GM19452 (cell line): ENCODE results near the gene SEMA5B.

Experiments
- ATAC-seq: cut with Tn5 transposase; IDR thresholded peaks from one replicate; pipeline ENCODE4 v1.9.1; 2021; ENCODE audit not compliant: unreplicated experiment

The SEMA5B gene

GRCh38 chr3:122903171-122903570, 124.4 kb downstream of the SEMA5B start:
- ATAC-seq: no peak

GRCh38 chr3:122902326-122902725, 125.2 kb downstream of the SEMA5B start:
- no peak for ATAC-seq

GRCh38 chr3:122898298-122898697, 129.3 kb downstream of the SEMA5B start:
- ATAC-seq: no peak

DNA sequence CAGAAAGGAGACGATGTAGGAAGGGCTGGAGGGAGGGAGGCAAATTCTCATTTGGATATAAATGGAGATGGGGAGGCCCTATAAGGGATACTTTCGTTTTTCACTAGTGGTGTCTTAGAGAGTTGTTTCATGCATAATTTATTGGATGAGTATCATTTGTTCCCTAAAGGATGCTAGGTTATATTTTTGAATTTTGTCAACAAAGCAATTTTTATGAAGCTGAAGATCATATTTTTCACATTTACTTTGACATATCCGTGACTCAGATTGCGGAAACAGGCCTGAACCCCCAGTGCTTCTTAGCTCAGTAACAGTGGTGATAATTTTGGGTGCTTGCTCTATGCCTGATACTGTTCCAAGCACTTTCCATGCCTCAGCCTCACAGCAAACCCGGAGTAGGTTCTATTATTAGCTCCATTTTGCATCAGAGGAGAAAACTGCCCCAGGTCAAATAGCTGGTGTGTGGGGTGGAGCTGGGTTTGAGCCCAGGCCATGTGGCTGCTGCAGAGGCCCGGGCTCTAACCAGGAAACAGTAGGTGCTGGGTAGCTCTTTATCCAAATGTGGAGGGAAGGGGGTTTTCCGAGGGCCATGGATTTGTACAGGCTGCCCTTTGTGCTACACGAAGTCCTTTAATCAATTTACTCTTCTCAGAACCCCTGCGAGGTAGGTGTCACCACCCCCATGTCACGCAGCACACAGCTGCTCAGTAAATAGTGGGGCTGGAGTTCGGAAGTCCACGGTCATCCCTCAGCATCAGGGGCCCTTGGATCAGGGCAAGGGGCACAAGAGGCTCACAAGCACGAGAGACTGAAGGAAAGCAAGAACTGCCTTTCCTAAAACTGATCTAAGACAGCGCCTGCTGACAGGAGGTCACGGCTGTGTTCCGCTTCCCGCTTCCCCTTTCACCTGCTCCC, 133.6 kb downstream of the SEMA5B start:
- no peak for ATAC-seq

DNA sequence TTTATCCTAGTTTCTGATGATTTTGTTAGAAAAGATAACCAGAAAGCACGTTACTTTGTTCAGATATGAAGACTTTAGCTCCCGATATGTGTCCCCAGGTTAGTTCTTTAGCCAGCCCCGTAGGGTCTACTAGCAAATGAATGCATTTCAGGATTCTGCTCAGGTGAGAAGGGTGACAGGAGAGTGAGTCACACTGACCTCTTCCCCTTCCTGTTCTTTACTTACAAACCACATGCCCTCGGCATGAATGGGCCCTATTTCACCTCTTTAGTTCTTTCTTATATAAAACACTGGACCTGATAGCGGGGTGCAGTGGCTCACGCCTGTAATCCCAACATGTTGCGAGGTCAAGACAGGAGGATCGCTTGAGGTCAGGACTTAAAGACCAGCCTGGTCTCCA, 134.3 kb downstream of the SEMA5B start:
- ATAC-seq: no peak

- ATAC-seq: no peak
Measured at GRCh38 chr3:122892118-122892960, 135.2 kb downstream of the SEMA5B start.

DNA sequence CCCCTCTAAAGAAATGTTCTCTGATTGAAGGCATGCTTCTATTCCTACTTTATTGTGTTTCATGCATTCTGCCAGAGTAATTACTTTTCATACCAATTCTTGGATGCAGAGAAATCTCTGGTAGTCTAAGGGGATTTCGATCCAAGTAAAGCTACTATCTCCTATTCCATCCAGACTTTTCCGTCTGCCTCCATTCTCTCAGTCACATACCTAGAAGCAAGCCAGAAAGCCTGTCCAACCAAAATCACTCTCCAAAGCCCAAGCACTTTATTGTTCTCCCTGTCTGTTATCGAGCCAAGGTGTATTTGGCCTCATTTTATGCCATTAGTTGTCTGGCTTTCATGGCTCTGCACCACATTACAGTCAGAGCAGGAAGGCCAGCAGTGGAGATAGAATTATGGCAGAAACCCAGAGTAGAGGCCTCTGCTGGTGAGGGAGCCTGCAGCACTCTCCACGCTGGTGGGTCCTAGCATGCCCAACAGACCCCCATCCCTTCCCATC, 136.8 kb downstream of the SEMA5B start:
- no peak for ATAC-seq

- peak; percentile 64 for ATAC-seq
Measured at GRCh38 chr3:122890077-122890719, 137.4 kb downstream of the SEMA5B start.

DNA sequence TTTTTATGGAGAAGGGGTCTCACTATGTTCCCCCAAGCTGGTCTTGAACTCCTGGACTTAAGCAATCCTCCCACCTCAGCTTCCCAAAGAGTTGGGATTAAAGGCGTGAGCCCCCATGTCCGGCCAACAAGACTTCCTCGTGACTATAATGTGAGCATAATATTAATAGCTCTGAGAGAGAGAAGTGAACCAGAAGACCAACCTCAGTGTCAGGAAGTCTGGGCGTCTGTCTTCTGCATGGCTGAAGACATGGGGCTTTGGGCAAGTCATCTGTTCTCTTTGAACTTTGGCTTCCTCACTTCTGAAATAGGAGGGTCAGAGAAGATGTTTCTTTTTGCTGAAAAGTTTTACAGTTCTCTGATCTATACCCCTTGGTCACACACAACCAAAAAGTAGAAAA, 140.6 kb downstream of the SEMA5B start:
- no peak for ATAC-seq

GRCh38 chr3:122886251-122886650, 141.3 kb downstream of the SEMA5B start:
- ATAC-seq: no peak

DNA sequence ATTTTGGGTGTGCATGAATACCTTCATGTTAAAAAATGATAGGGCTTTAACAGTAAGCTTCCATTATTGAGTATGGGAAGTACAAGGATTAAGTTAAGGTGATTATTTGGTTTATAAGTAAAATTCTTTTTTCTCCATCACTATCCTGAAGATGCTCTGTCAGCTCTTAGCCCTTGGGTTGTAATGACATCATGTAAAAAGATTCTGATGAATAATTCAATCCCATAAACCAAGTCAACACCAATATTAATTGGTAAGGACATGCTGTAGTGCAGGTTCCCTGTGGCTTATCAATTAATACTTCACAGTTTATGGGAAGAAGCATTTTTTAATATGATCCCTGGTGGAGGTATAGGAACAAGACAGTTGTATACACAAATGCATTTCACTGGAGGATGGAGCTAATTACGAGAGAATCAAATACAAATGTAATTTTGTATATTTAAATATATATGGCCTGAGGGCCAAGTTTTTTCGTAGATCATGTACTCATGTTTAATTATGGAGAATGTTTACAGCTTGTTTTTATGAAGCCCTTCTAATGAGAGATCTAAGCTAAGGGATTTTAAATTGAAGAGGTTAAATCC, 145.1 kb downstream of the SEMA5B start:
- no peak for ATAC-seq

DNA sequence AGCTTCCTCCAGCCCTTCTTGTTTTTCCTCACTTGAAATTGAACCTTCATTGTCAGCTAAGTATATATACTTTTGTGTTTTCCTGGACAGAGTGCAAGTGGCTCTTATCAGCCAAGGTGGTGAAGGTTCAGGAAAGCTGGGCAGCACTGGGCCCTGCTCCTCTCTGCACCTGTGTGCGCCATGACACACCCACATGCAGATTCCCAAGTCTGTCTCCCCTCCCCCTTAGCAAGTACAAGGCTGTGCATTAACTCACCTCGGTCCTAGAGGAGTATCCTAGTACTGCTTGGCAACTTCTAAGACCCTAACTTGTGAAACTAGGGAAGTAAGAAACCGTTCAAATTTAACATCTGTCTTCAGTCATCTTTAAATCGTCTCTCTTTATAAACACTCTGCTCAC, 146.9 kb downstream of the SEMA5B start:
- no peak for ATAC-seq

DNA sequence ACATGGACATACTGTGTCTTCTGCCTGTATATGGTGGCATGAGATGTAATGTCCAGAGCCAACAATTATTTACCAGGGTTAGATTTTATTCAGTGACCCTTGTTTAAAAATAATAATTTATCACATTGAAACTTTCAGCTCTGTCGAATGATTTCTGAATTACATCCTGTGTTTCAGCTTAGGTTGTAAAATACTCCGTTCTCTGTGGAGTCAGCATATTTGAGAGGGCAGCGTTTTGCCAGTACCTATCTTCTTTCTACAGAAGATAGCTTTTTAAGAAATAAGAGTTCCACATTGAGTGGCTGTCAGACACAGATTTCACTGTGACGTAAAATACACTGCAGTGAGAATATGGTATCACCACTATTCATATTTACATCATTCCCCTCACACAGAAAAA, 147.4 kb downstream of the SEMA5B start:
- no peak for ATAC-seq

DNA sequence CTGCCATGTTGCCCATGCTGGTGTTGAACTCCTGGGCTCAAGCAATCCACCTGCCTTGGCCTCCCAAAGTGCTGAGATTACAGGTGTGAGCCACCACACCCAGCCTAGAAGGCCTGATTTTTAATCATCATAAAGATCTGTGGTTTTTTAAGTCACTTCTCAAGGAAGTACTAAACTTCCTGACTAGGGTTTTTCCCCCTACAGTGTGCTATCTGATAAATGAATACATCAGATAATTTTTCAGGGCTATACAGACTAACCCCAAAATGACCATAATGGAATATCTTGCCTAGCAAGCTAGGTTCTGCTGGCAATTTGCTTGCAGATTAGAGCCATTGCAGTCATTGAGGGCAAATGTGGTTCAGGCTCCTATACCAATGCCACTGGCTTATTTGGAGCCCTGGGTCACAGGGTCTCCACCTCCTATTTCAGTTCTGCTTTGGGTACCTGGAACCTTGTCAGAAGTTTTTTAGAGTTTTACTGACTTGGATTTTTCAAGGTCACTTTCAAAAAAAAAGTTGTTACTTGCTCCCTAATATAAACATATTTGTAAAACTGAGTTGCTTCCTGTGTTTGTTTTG, 151.9 kb downstream of the SEMA5B start:
- ATAC-seq: no peak

DNA sequence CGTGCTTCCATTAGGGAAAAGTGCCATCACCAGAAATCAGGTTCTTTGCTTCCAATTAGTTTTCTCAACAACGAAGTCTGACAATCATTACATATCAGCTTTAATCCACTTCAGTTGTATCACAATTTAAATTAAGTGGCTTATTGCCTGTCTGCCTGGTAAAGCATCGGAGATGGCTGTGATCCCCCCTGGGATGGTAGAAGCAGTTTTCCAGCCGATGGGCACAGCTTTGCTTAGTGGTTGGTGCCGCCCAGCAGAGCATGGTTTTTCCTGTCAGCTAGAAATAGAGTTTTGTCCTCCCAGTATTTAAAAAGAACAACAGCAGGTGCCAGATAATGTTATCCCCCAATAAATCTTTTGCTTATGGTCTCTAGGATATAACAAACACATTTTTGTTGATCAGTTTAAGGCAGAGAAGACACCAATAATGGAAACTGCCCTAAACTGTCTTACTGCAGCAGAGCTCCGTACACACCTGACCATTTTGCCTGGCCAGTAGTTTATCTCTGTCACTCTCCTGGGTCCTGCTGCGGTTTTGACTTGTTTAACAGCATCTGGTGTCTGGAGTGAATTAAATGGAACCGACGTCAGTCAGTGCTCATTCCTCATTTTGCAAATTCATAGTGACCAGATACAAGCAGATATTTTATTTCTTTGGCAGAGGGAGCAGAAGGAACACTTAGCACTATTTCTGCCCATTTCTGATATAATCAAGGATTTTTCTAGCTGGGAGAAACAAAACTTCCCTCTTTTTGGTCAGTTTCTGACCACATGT, 153.6 kb downstream of the SEMA5B start:
- ATAC-seq: no peak

DNA sequence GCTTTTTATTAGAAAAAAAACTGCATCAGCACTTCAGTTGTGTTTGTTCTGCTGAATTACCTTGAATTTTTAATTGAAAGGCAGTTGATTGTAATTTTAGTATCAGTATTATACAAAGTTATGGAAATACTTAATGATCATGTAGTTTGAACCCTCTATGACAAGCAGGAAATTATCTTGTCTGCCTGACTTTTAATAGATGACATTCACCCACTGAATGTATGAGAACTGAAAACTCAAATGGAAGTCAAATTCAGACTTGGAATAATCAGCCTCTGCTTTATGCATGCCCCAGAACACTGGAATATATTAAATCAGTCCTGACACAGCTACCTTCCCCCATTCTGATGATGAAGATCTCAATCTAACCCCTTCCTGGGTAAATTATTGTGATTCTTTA, 159.2 kb downstream of the SEMA5B start:
- no peak for ATAC-seq

- ATAC-seq: no peak
Measured at GRCh38 chr3:122864498-122864897, 163.1 kb downstream of the SEMA5B start.

GRCh38 chr3:122862381-122862780, 165.2 kb downstream of the SEMA5B start:
- ATAC-seq: no peak
